ENCODE measurements around the gene ZFAND2A.

The ZFAND2A gene

DNA sequence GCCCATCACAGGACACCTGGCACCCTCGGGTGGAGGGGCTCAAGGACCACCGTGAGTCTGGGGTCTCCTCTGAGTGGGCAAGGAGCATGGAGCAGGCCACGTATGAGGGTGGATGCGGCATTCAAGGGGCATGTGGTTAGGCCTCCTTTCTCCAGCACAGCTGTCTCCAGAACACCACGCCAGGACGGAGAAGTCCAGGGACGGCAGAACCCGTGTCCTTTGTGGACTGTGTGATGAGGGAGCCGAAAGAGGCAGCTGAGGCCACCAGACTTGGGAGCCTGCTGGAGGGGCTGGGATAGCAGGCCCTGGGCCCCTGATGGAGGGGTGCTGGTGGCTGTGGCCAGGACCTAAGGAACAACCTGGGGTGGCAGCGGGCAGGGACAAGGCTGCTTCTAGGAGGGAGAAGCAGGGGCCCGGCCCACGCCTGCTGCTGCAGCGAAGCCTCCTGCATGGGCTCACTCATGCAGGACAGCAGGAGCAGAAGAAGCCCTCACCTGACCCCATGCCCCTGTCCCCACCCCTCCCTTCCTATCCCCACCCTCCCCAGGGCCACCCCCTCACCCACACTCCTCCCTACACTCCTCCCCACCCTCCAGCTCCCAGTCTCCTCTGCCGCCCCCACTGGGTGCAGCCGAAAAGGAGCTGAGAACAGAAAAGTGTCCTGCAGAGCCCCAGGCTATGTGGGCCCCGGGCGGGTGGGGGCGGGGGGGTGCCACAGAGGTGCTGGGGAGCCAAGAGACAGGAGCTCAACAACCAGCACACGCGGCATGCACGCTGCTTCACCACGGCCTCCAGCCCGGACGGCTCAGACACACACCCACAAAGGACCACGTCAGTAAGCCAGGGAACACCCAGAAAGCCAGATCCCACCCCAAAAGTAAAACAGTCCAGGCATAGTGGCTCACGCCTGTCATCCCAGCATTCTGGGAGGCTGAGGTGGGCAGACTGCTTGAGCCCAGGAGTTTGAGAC is 29.7 kb downstream of the ZFAND2A start:
- DNase-seq (ENCODE audit: low read depth, low spot score), result no peak
- no peak overlapping the region for H3K4me3 ChIP-seq (ENCODE audit: low read depth, low read length)
- TF ChIP-seq, protein P1, sequence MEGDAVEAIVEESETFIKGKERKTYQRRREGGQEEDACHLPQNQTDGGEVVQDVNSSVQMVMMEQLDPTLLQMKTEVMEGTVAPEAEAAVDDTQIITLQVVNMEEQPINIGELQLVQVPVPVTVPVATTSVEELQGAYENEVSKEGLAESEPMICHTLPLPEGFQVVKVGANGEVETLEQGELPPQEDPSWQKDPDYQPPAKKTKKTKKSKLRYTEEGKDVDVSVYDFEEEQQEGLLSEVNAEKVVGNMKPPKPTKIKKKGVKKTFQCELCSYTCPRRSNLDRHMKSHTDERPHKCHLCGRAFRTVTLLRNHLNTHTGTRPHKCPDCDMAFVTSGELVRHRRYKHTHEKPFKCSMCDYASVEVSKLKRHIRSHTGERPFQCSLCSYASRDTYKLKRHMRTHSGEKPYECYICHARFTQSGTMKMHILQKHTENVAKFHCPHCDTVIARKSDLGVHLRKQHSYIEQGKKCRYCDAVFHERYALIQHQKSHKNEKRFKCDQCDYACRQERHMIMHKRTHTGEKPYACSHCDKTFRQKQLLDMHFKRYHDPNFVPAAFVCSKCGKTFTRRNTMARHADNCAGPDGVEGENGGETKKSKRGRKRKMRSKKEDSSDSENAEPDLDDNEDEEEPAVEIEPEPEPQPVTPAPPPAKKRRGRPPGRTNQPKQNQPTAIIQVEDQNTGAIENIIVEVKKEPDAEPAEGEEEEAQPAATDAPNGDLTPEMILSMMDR (IDR thresholded peaks at IDR 0.05; ENCODE audit: low read depth, low read length), result no peak
- in situ Hi-C loops (cut with HindIII; ENCODE audit: low sequenced_read_pairs), result no loop called here

DNA sequence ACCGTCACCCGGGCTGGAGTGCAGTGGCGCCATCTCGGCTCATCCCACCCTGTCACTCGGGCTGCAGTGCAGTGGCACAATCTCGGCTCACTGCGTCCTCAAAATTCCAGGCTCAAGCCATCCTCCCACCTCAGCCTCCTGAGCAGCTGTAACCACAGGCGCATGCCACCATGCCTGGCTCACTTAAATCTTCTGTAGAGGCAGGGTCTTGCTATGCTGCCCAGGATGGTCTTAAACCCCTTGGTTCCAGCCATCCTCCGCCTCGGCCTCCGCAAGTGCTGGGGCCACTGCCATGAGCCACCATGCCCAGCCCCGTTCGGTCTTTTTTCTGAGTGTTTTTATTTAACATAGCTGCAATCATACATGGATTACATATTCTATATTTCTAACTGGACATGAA is 30.6 kb downstream of the ZFAND2A start:
- TF ChIP-seq, protein P1 (IDR thresholded peaks at IDR 0.05; ENCODE audit: low read depth, low read length), result no peak
- in situ Hi-C loops (cut with HindIII; ENCODE audit: low sequenced_read_pairs), result no loop called here
- no peak overlapping the region for H3K4me3 ChIP-seq (ENCODE audit: low read depth, low read length)
- no peak for DNase-seq (ENCODE audit: low read depth, low spot score)

DNA sequence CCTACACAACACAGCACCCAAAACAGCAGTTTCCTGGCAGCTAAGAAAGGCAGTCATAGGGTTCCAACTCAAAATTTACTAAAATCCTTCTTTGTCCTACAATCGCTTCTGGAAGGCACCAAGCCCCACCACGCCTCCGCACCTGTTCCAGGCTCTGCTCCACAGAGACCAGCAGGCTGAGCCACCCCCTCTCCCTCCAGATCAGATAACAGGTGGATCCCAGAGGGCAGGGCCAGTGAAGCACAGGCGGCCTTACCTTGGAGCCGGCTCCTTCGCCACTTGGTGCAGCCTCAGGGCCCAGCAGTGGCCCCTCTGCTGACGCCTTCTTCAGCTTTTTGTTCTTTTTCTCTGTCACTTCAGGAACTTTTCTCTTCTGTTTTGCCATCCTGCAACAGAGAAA is 33.0 kb downstream of the ZFAND2A start:
- H3K4me3 ChIP-seq (ENCODE audit: low read depth, low read length), result no peak overlapping the region
- in situ Hi-C loops (cut with HindIII; ENCODE audit: low sequenced_read_pairs), result no loop called here
- TF ChIP-seq, protein P1 (IDR thresholded peaks at IDR 0.05; ENCODE audit: low read depth, low read length), result no peak
- no peak for DNase-seq (ENCODE audit: low read depth, low spot score)

DNA sequence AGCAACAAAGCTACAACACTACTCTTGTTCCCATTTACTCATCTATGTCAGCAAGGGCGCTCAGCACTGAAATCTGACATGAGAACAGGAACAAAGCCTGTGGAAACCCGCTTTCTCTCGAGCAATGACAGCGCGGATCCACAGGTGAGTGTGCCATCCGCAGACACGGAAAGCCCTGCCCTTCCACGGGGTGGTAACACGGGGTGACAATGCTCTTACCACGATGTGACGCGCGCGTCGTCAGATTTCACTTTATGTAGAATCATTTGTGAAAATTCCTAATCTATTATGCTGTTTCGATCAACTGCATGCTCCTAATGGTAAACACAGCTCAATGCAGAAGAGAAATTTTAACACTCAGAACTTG is 34.4 kb downstream of the ZFAND2A start:
- in situ Hi-C loops (cut with HindIII; ENCODE audit: low sequenced_read_pairs), result no loop called here

DNA sequence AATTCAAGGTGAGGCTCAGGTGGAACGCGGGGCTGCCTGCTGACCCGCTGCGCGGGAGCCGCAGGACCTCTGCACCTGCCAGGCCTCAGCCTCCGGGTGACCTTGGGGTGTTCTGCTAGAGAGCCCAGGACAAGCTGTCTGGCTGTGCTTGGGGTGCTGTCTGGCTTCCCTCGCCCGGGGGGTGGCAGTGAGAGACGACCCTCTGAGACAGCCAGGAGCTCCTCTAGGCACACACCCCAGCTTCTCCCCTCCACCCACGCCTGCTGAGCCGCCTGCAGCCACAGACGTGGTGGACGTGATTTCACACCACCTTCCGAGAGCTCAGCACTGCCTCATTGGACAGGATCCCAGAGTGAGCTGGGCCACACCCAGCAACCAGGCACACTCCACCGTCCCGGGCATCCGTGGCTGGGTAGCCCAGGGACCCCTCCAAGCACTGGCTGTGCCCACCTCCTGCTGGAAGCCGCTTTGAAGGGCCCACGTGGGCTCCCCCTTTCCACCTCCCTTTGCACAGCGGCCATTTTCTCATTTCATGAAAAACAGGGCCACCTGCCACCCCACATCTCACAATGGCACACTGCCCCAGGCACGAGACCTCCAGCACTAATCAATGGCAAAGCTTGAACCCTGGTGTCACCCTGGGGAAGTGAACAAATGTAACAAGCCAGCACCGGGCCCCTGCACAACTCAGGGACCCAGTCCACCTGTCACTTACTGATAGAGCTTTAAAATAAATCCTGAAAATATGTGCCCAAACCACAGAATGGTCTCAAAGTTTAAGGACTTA is 35.0 kb downstream of the ZFAND2A start:
- H3K4me3 ChIP-seq (ENCODE audit: low read depth, low read length), result no peak overlapping the region
- in situ Hi-C loops (cut with HindIII; ENCODE audit: low sequenced_read_pairs), result no loop called here
- DNase-seq (ENCODE audit: low read depth, low spot score), result no peak
- TF ChIP-seq, protein P1 (IDR thresholded peaks at IDR 0.05; ENCODE audit: low read depth, low read length), result no peak

More for the DNA sequence above, 34.4 kb downstream of the ZFAND2A start:
- H3K4me3 ChIP-seq (ENCODE audit: low read depth, low read length), result no peak overlapping the region
- no peak for DNase-seq (ENCODE audit: low read depth, low spot score)
- TF ChIP-seq, protein P1 (IDR thresholded peaks at IDR 0.05; ENCODE audit: low read depth, low read length), result no peak

DNA sequence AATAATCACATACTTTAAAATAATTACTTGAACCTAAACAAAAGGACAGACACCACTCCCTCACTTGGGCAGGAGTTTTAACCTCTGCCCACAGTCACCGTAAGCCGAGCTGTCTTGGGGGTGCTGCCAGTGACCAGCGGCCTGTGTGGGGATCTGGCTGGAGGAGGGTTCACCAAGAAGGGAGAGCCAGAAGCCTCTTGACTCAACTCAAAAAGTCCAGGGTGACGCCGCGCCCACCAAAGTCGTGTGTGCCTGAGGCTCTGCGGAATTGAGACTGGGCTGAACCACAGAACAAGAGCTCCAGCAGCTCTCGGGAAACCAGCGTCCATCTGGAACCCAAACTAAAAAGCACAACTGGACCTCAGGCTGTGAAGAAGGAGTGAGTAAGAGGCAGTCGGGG is 35.8 kb downstream of the ZFAND2A start:
- DNase-seq (ENCODE audit: low read depth, low spot score), result peak; percentile 20
- TF ChIP-seq, protein P1 (IDR thresholded peaks at IDR 0.05; ENCODE audit: low read depth, low read length), result no peak
- peak overlapping the region; percentile 2 for H3K4me3 ChIP-seq (ENCODE audit: low read depth, low read length)
- in situ Hi-C loops (cut with HindIII; ENCODE audit: low sequenced_read_pairs), result no loop called here

Measured in astrocyte of the spinal cord (primary cell).